H9 (cell line): ENCODE data around the gene PPP2R3A. TPM values are rescaled to one million over a fixed set of nuclear protein-coding genes. Genes with fewer than 3 reads are reported as not detected.

Experiments used
- DNase-seq: peaks from one replicate; pipeline ENCODE4 v3.0.0-alpha.2; 2017
- H2AFZ ChIP-seq: one replicate; pipeline ENCODE4 v1.6.1; 2013; ENCODE audit warnings: mild to moderate bottlenecking, low read length, control low read depth, moderate library complexity
- H2AK5ac ChIP-seq: 2 replicates; pipeline ENCODE4 v1.6.1; 2013; ENCODE audit warnings: low read length, control low read depth, mixed read lengths; ENCODE audit not compliant: insufficient read length
- H2BK120ac ChIP-seq: one replicate; pipeline ENCODE4 v1.6.1; 2013; ENCODE audit warnings: low read depth, mild to moderate bottlenecking, low read length, control low read depth, inconsistent platforms; ENCODE audit not compliant: poor library complexity, severe bottlenecking
- H2BK12ac ChIP-seq: 2 replicates; pipeline ENCODE4 v1.6.1; 2013; ENCODE audit warnings: low read length, control low read depth, mixed read lengths, low read depth; ENCODE audit not compliant: insufficient read length
- H2BK15ac ChIP-seq: 2 replicates; pipeline ENCODE4 v1.6.1; 2013; ENCODE audit warnings: low read depth, low read length, control low read depth
- H2BK20ac ChIP-seq: one replicate; pipeline ENCODE4 v1.6.1; 2013; ENCODE audit warnings: low read depth, mild to moderate bottlenecking, low read length, control low read depth, inconsistent platforms; ENCODE audit not compliant: poor library complexity, severe bottlenecking
- H2BK5ac ChIP-seq: 2 replicates; pipeline ENCODE4 v1.6.1; 2013; ENCODE audit warnings: low read length, control low read depth, mixed read lengths; ENCODE audit not compliant: insufficient read length
- H3K14ac ChIP-seq: 2 replicates; pipeline ENCODE4 v1.6.1; 2013; ENCODE audit warnings: low read length, control low read depth; ENCODE audit not compliant: insufficient read depth
- H3K18ac ChIP-seq: 2 replicates; pipeline ENCODE4 v1.6.1; 2013; ENCODE audit warnings: low read depth, mild to moderate bottlenecking, mixed read lengths, low read length, control low read depth; ENCODE audit not compliant: insufficient read length
- H3K23ac ChIP-seq: 2 replicates; pipeline ENCODE4 v1.6.1; 2013; ENCODE audit warnings: low read length, control low read depth, mixed read lengths, low read depth; ENCODE audit not compliant: insufficient read length
- H3K23me2 ChIP-seq: 2 replicates; pipeline ENCODE4 v1.6.1; 2013; ENCODE audit warnings: low read depth, mild to moderate bottlenecking, mixed read lengths, low read length, control low read depth; ENCODE audit not compliant: insufficient read length, poor library complexity, severe bottlenecking
- H3K27ac ChIP-seq: 2 replicates; pipeline ENCODE4 v1.5.1; 2013; ENCODE audit warnings: low read length, control low read depth, mixed read lengths, low read depth; ENCODE audit not compliant: insufficient read length
- H3K27me3 ChIP-seq: 2 replicates; pipeline ENCODE4 v1.6.1; 2013; ENCODE audit warnings: low read length, control low read depth, inconsistent platforms; ENCODE audit not compliant: insufficient read depth
- H3K4ac ChIP-seq: 2 replicates; pipeline ENCODE4 v1.6.1; 2013; ENCODE audit warnings: low read depth, mild to moderate bottlenecking, control low read depth, inconsistent platforms, low read length, moderate library complexity
- H3K4me1 ChIP-seq: 2 replicates; pipeline ENCODE4 v1.6.1; 2013; ENCODE audit warnings: low read length, control low read depth, inconsistent platforms; ENCODE audit not compliant: insufficient read depth
- H3K4me2 ChIP-seq: 2 replicates; pipeline ENCODE4 v1.6.1; 2013; ENCODE audit warnings: low read length, control low read depth, mixed read lengths; ENCODE audit not compliant: insufficient read length, insufficient read depth
- H3K56ac ChIP-seq: 2 replicates; pipeline ENCODE4 v1.6.1; 2013; ENCODE audit warnings: low read depth, mild to moderate bottlenecking, mixed read lengths, low read length, control low read depth; ENCODE audit not compliant: insufficient read length
- H3K79me1 ChIP-seq: 2 replicates; pipeline ENCODE4 v1.6.1; 2013; ENCODE audit warnings: low read depth, mild to moderate bottlenecking, moderate library complexity, low read length, control low read depth, inconsistent platforms; ENCODE audit not compliant: insufficient read depth, poor library complexity, severe bottlenecking
- H3K79me2 ChIP-seq: 2 replicates; pipeline ENCODE4 v1.6.1; 2013; ENCODE audit warnings: low read length, control low read depth, inconsistent platforms; ENCODE audit not compliant: insufficient read depth
- H3K9ac ChIP-seq: 2 replicates; pipeline ENCODE4 v1.6.1; 2013; ENCODE audit warnings: low read length, control low read depth, mixed read lengths; ENCODE audit not compliant: insufficient read length; ENCODE audit errors: extremely low read depth
- H3K9me3 ChIP-seq: one replicate; pipeline ENCODE4 v1.6.1; 2013; ENCODE audit warnings: low read depth, low read length, inconsistent platforms; ENCODE audit not compliant: control insufficient read depth
- H3T11ph ChIP-seq: one replicate; pipeline ENCODE4 v1.6.1; 2013; ENCODE audit warnings: mild to moderate bottlenecking, low read length, control low read depth, inconsistent platforms
- H4K20me1 ChIP-seq: one replicate; pipeline ENCODE4 v1.6.1; 2013; ENCODE audit not compliant: control insufficient read depth, insufficient read length, insufficient read depth
- H4K5ac ChIP-seq: 2 replicates; pipeline ENCODE4 v1.6.1; 2013; ENCODE audit warnings: low read depth, mild to moderate bottlenecking, mixed read lengths, low read length, control low read depth; ENCODE audit not compliant: insufficient read length
- H4K8ac ChIP-seq: replicated peaks from 2 replicates; pipeline ENCODE4 v1.6.1; 2013; ENCODE audit warnings: low read length, control low read depth, mixed read lengths, low read depth; ENCODE audit not compliant: insufficient read length
- H4K91ac ChIP-seq: 2 replicates; pipeline ENCODE4 v1.6.1; 2013; ENCODE audit warnings: low read depth, mild to moderate bottlenecking, moderate library complexity, mixed read lengths, low read length, control low read depth; ENCODE audit not compliant: insufficient read length
- H3K27ac Mint-ChIP-seq, 3 experiments: 2 replicates in 2 of 3; 3 replicates in 1 of 3; pipeline ENCODE4 v1.8.0; 2020 to 2021; ENCODE audit warnings: mixed read lengths in 3 of 3, mild to moderate bottlenecking in 1 of 3, moderate library complexity in 1 of 3
- H3K27me3 Mint-ChIP-seq: 2 replicates; pipeline ENCODE4 v1.8.0; 2021; ENCODE audit warnings: low read depth, mild to moderate bottlenecking, moderate library complexity, mixed read lengths
- H3K36me3 Mint-ChIP-seq, 3 experiments: 2 replicates in 2 of 3; 3 replicates in 1 of 3; pipeline ENCODE4 v1.8.0; 2020 to 2021; ENCODE audit warnings: low read depth in 3 of 3, mixed read lengths in 3 of 3; ENCODE audit not compliant: insufficient read depth in 1 of 3
- H3K4me1 Mint-ChIP-seq, 2 experiments: 2 replicates each; pipeline ENCODE4 v1.8.0; 2020; ENCODE audit warnings: mixed read lengths in 2 of 2
- H3K4me3 Mint-ChIP-seq, 2 experiments: 2 replicates in 1 of 2; 3 replicates in 1 of 2; pipeline ENCODE4 v1.8.0; 2020 to 2021; ENCODE audit warnings: mild to moderate bottlenecking in 2 of 2, mixed read lengths in 2 of 2, moderate library complexity in 1 of 2
- H3K9me3 Mint-ChIP-seq, 2 experiments: 2 replicates in 1 of 2; 3 replicates in 1 of 2; pipeline ENCODE4 v1.8.0; 2020; ENCODE audit warnings: mild to moderate bottlenecking in 2 of 2, mixed read lengths in 2 of 2, moderate library complexity in 1 of 2
- total RNA-seq: library from RNA; stranded (reverse); gene quantifications from 2 replicates; pipeline ENCODE4 v1.2.1, GENCODE V29; 2021
- TF ChIP-seq, protein P1 (sequence below): fragments of 200-600 bp; sonication (generic); conservative IDR thresholded peaks from 3 replicates; pipeline ENCODE4 v1.8.0; 2021; ENCODE audit warnings: antibody characterized with exemption, mild to moderate bottlenecking

The PPP2R3A gene
- total RNA-seq, 1 experiment from 2014 or later, result 12.4 TPM

DNA sequence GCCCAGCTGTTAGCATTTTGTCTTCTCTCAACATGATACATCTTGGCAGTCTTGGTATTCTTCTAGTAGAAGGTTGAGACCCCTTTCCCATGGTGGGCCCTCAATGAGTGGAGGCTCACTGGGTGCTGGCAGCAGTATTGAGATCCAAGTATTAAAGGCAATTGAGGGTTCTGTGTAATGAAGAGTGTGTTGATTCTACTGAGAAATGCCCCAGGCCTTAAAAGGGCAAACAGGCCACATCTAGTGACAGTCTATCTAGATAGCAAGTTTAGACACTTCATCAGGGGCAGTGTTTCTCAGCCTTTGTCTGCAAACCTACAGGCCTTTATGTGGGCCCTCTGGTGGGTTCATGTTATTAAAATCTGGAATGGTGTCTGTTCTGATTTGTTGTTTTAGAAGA is 9.5 kb downstream of the PPP2R3A start:
- Histone ChIP-seq H2AFZ (no peak overlapping the region), H3K9me3 (no peaks in the 10 kb centered on the region), H2BK120ac (no peak overlapping the region), H3K23ac (no peak overlapping the region), H2BK12ac (no peak overlapping the region), H3K14ac (no peak overlapping the region), H4K91ac (no peak overlapping the region), H3K79me2 (no peaks in the 10 kb centered on the region), H3K4ac (no peak overlapping the region), H3K27ac (no peak overlapping the region), H4K5ac (no peak overlapping the region), H3K4me2 (no peak overlapping the region), H2BK15ac (no peak overlapping the region), H3K4me1 (peaks cover 4% of the 10 kb centered on the region), H2BK20ac (no peak overlapping the region), H3K79me1 (peaks cover 2% of the 10 kb centered on the region), H4K20me1 (no peaks in the 10 kb centered on the region), H3T11ph (no peak overlapping the region), H3K23me2 (no peaks in the 10 kb centered on the region), H3K9ac (no peak overlapping the region), H4K8ac (no peak overlapping the region), H3K18ac (no peak overlapping the region), H2BK5ac (no peak overlapping the region), H3K56ac (no peak overlapping the region), H3K27me3 (no peaks in the 10 kb centered on the region), H2AK5ac (no peak overlapping the region)
- Mint-ChIP-seq H3K27me3 (no peaks in the 10 kb centered on the region), H3K36me3 (peaks cover 3 to 8% (median 4%) of the 10 kb centered on the region in 3 experiments; a peak in 5 of 7 replicates), H3K4me1 (peaks cover 32 to 35% of the 10 kb centered on the region in 2 experiments), H3K27ac (no peak overlapping the region), H3K4me3 (no peak overlapping the region), H3K9me3 (no peaks in the 10 kb centered on the region)
- no peak for DNase-seq
- TF ChIP-seq, protein P1, sequence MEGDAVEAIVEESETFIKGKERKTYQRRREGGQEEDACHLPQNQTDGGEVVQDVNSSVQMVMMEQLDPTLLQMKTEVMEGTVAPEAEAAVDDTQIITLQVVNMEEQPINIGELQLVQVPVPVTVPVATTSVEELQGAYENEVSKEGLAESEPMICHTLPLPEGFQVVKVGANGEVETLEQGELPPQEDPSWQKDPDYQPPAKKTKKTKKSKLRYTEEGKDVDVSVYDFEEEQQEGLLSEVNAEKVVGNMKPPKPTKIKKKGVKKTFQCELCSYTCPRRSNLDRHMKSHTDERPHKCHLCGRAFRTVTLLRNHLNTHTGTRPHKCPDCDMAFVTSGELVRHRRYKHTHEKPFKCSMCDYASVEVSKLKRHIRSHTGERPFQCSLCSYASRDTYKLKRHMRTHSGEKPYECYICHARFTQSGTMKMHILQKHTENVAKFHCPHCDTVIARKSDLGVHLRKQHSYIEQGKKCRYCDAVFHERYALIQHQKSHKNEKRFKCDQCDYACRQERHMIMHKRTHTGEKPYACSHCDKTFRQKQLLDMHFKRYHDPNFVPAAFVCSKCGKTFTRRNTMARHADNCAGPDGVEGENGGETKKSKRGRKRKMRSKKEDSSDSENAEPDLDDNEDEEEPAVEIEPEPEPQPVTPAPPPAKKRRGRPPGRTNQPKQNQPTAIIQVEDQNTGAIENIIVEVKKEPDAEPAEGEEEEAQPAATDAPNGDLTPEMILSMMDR, result no peak
